Activated CD4-positive, alpha-beta T cell treated with anti-CD3 and anti-CD28 coated beads for 36 hours (primary cell): ENCODE results near the gene ADSS2. TPM values are rescaled to one million over a fixed set of nuclear protein-coding genes. Genes with fewer than 3 reads are reported as not detected.
"Not testable (repeated sequence)": the region's sequence is repeated elsewhere in the genome, so short reads cannot be mapped to it uniquely, and the experiment has no call there.

Experiments
- ATAC-seq: fragments of 200-7000 bp; cut with Tn5 transposase; one replicate; pipeline ENCODE4 v1.10.0; 2021; ENCODE audit warnings: mild to moderate bottlenecking, moderate library complexity
- CTCF ChIA-PET: fragments of 350-600 bp; sonication (Branson Sonifier 250); formaldehyde crosslinking; loops from one replicate; lab custom pipeline; 2021; ENCODE audit warnings: antibody characterized with exemption; lab: Charles Lee
- POLR2A ChIA-PET: fragments of 350-600 bp; sonication (Branson Sonifier 250); formaldehyde crosslinking; loops from one replicate; lab custom pipeline; 2021; ENCODE audit warnings: antibody characterized with exemption, inconsistent platforms; lab: Charles Lee
- DNase-seq: peaks from one replicate; pipeline ENCODE4 v3.0.0-alpha.2; 2020
- H3K27ac Mint-ChIP-seq: one replicate; pipeline ENCODE4 v1.8.0; 2021; ENCODE audit warnings: mixed read lengths
- H3K27me3 Mint-ChIP-seq: one replicate; pipeline ENCODE4 v1.8.0; 2021; ENCODE audit warnings: mixed read lengths
- H3K36me3 Mint-ChIP-seq: one replicate; pipeline ENCODE4 v1.8.0; 2021; ENCODE audit warnings: low read depth, mixed read lengths
- H3K4me1 Mint-ChIP-seq: one replicate; pipeline ENCODE4 v1.8.0; 2021; ENCODE audit warnings: mixed read lengths
- H3K4me3 Mint-ChIP-seq: one replicate; pipeline ENCODE4 v1.8.0; 2021; ENCODE audit warnings: mild to moderate bottlenecking, moderate library complexity, mixed read lengths
- H3K9me3 Mint-ChIP-seq: one replicate; pipeline ENCODE4 v1.8.0; 2021; ENCODE audit warnings: low read depth, mixed read lengths
- intact Hi-C, 2 experiments: fragments of 100-400 bp; cut with DNase I in 1 of 2; cut with micrococcal nuclease in 1 of 2; formaldehyde crosslinking; loops; one replicate each; pipeline versions ENCODE4 v1.14.2 to v1.15.1; 2022 to 2024; cut with DNase I, micrococcal nuclease
- total RNA-seq, 2 experiments: library from RNA; stranded (reverse); gene quantifications; one replicate each; pipeline ENCODE4 v1.2.3, GENCODE V29; 2021

Gene ADSS2
- total RNA-seq, 2 experiments from 2014 or later, result 43.6 to 52.8 TPM

- ATAC-seq (no peak), DNase-seq (no peak)
- Mint-ChIP-seq H3K27ac (no peak overlapping the region), H3K27me3 (no peaks in the 10 kb centered on the region), H3K9me3 (no peaks in the 10 kb centered on the region), H3K4me1 (no peaks in the 10 kb centered on the region), H3K36me3 (no peaks in the 10 kb centered on the region), H3K4me3 (no peak overlapping the region)
- ChIA-PET CTCF (no interaction called here), POLR2A (no interaction called here)
- intact Hi-C loops, result no loop called here
Measured at GRCh38 chr1:244376126-244376525, 75.6 kb downstream of the ADSS2 start.

- Mint-ChIP-seq H3K9me3 (no peaks in the 10 kb centered on the region), H3K4me1 (no peaks in the 10 kb centered on the region), H3K27ac (no peak overlapping the region), H3K27me3 (no peaks in the 10 kb centered on the region), H3K4me3 (no peak overlapping the region), H3K36me3 (no peaks in the 10 kb centered on the region)
- intact Hi-C loops, result no loop called here
- DNase-seq (no peak), ATAC-seq (no peak)
- ChIA-PET POLR2A (no interaction called here), CTCF (no interaction called here)
Measured at GRCh38 chr1:244375051-244375450, 76.7 kb downstream of the ADSS2 start.

GRCh38 chr1:244374484-244374883 is 77.2 kb downstream of the ADSS2 start:
- H3K9me3 Mint-ChIP-seq, ATAC-seq, H3K4me1 Mint-ChIP-seq, H3K27ac Mint-ChIP-seq, POLR2A ChIA-PET, H3K4me3 Mint-ChIP-seq, H3K27me3 Mint-ChIP-seq, intact Hi-C loops, H3K36me3 Mint-ChIP-seq, DNase-seq, CTCF ChIA-PET: not testable (repeated sequence)

- POLR2A ChIA-PET, result no interaction called here
Measured at GRCh38 chr1:244371242-244372141, 80.2 kb downstream of the ADSS2 start.

GRCh38 chr1:244370060-244370637 is 81.6 kb downstream of the ADSS2 start:
- no peaks in the 10 kb centered on the region for H3K27me3 Mint-ChIP-seq
- intact Hi-C loops, result no loop called here
- CTCF ChIA-PET, result no interaction called here
- H3K4me1 Mint-ChIP-seq, result no peaks in the 10 kb centered on the region
- peaks cover 2% of the 10 kb centered on the region for H3K9me3 Mint-ChIP-seq
- POLR2A ChIA-PET, result no interaction called here
- no peak overlapping the region for H3K4me3 Mint-ChIP-seq
- DNase-seq, result no peak
- no peak overlapping the region for H3K27ac Mint-ChIP-seq
- H3K36me3 Mint-ChIP-seq, result no peaks in the 10 kb centered on the region
- no peak for ATAC-seq

More at GRCh38 chr1:244371242-244372141, 80.2 kb downstream of the ADSS2 start:
- no peaks in the 10 kb centered on the region for H3K9me3 Mint-ChIP-seq
- CTCF ChIA-PET, result interaction anchor here (0.7 kb wide), 1 partner anchor 231 kb away, joined by 3 read pairs; no protein-coding TSS in a partner anchor
- H3K27ac Mint-ChIP-seq, result no peak overlapping the region
- H3K27me3 Mint-ChIP-seq, result no peaks in the 10 kb centered on the region
- H3K4me1 Mint-ChIP-seq, result no peaks in the 10 kb centered on the region
- intact Hi-C loops, result no loop called here
- no peak for DNase-seq
- H3K36me3 Mint-ChIP-seq, result no peaks in the 10 kb centered on the region
- no peak overlapping the region for H3K4me3 Mint-ChIP-seq
- ATAC-seq, result no peak

GRCh38 chr1:244369256-244370057 is 82.3 kb downstream of the ADSS2 start:
- DNase-seq, result no peak
- ChIA-PET POLR2A (no interaction called here), CTCF (no interaction called here)
- Mint-ChIP-seq H3K4me1 (no peaks in the 10 kb centered on the region), H3K4me3 (no peak overlapping the region), H3K27me3 (no peaks in the 10 kb centered on the region), H3K9me3 (peaks cover 8% of the 10 kb centered on the region), H3K27ac (no peak overlapping the region), H3K36me3 (no peaks in the 10 kb centered on the region)
- no peak for ATAC-seq
- intact Hi-C loops, result no loop called here

- Mint-ChIP-seq H3K9me3 (peaks cover 9% of the 10 kb centered on the region), H3K36me3 (no peaks in the 10 kb centered on the region), H3K4me1 (no peaks in the 10 kb centered on the region), H3K27ac (no peak overlapping the region), H3K4me3 (no peak overlapping the region), H3K27me3 (no peaks in the 10 kb centered on the region)
- ChIA-PET CTCF (no interaction called here), POLR2A (no interaction called here)
- DNase-seq (no peak), ATAC-seq (no peak)
- intact Hi-C loops, result no loop called here
Measured at GRCh38 chr1:244368279-244368678, 83.4 kb downstream of the ADSS2 start.

GRCh38 chr1:244367399-244368114 is 84.2 kb downstream of the ADSS2 start:
- Mint-ChIP-seq H3K36me3 (no peaks in the 10 kb centered on the region), H3K27ac (no peak overlapping the region), H3K4me1 (no peaks in the 10 kb centered on the region), H3K4me3 (no peak overlapping the region), H3K9me3 (peaks cover 9% of the 10 kb centered on the region), H3K27me3 (no peaks in the 10 kb centered on the region)
- intact Hi-C loops, result no loop called here
- no peak for DNase-seq
- ATAC-seq, result no peak
- ChIA-PET CTCF (no interaction called here), POLR2A (no interaction called here)

- Mint-ChIP-seq H3K27ac (no peak overlapping the region), H3K36me3 (no peaks in the 10 kb centered on the region), H3K9me3 (peaks cover 9% of the 10 kb centered on the region), H3K4me3 (no peak overlapping the region), H3K4me1 (no peaks in the 10 kb centered on the region), H3K27me3 (no peaks in the 10 kb centered on the region)
- POLR2A ChIA-PET, result no interaction called here
- DNase-seq (no peak), ATAC-seq (no peak)
- intact Hi-C loops, result no loop called here
- CTCF ChIA-PET, result no interaction called here
Measured at GRCh38 chr1:244365809-244366208, 85.9 kb downstream of the ADSS2 start.

GRCh38 chr1:244365262-244365661 is 86.4 kb downstream of the ADSS2 start:
- H3K9me3 Mint-ChIP-seq, H3K27ac Mint-ChIP-seq, H3K27me3 Mint-ChIP-seq, intact Hi-C loops, ATAC-seq, DNase-seq, H3K4me1 Mint-ChIP-seq, POLR2A ChIA-PET, H3K4me3 Mint-ChIP-seq, H3K36me3 Mint-ChIP-seq: not testable (repeated sequence)
- CTCF ChIA-PET, result interaction anchor here (0.7 kb wide), 1 partner anchor 472 kb away, joined by 4 read pairs; no protein-coding TSS in a partner anchor

- Mint-ChIP-seq H3K9me3 (peaks cover 9% of the 10 kb centered on the region), H3K27me3 (no peaks in the 10 kb centered on the region), H3K36me3 (no peaks in the 10 kb centered on the region), H3K4me3 (no peak overlapping the region), H3K27ac (no peak overlapping the region), H3K4me1 (no peaks in the 10 kb centered on the region)
- intact Hi-C loops, result no loop called here
- DNase-seq (no peak), ATAC-seq (no peak)
- CTCF ChIA-PET, result no interaction called here
- POLR2A ChIA-PET, result no interaction called here
Measured at GRCh38 chr1:244362476-244362875, 89.2 kb downstream of the ADSS2 start.
